Heart left ventricle (tissue), 16 donors: ENCODE results near the gene UBR1. TPM values are rescaled to one million over a fixed set of nuclear protein-coding genes. Genes with fewer than 3 reads are reported as not detected.
"Not testable (repeated sequence)": the region's sequence is repeated elsewhere in the genome, so short reads cannot be mapped to it uniquely, and the experiment has no call there.

ENCODE experiments used
- ATAC-seq, 4 donors: fragments of 200-7000 bp; cut with Tn5 transposase; one replicate each; pipeline ENCODE4 v1.9.1; 2020 to 2022; ENCODE audit warnings: moderate library complexity in 4 of 4, mild to moderate bottlenecking in 3 of 4, moderate number of reproducible peaks in 1 of 4
- DNase-seq, 5 donors: peaks; one replicate each; pipeline ENCODE4 v3.0.0-alpha.2; 2020
- H3K27ac ChIP-seq, 12 donors: fragments of 200-600 bp; sonication (generic) in 4 of 12; one replicate each; pipeline versions ENCODE4 v1.5.0 to v1.8.0; 2016 to 2022; ENCODE audit warnings: mild to moderate bottlenecking in 2 of 12
- H3K27me3 ChIP-seq, 9 donors: fragments of 200-600 bp; sonication (generic) in 2 of 9; one replicate each; pipeline versions ENCODE4 v1.5.1 to v1.8.0; 2016 to 2022; ENCODE audit warnings: mild to moderate bottlenecking in 3 of 9
- H3K36me3 ChIP-seq, 9 donors: fragments of 200-600 bp; sonication (generic) in 2 of 9; one replicate each; pipeline versions ENCODE4 v1.5.0 to v1.8.0; 2018 to 2022; ENCODE audit warnings: mild to moderate bottlenecking in 2 of 9
- H3K4me1 ChIP-seq, 12 donors: fragments of 200-600 bp; sonication (generic) in 4 of 12; one replicate each; pipeline versions ENCODE4 v1.5.0 to v1.8.0; 2016 to 2022; ENCODE audit warnings: mild to moderate bottlenecking in 3 of 12
- H3K4me3 ChIP-seq, 12 donors: fragments of 200-600 bp; sonication (generic) in 4 of 12; one replicate each; pipeline versions ENCODE4 v1.5.0 to v1.8.0; 2017 to 2022; ENCODE audit warnings: mild to moderate bottlenecking in 9 of 12, moderate library complexity in 4 of 12
- H3K9me3 ChIP-seq, 12 donors: fragments of 200-600 bp; sonication (generic) in 4 of 12; one replicate each; pipeline versions ENCODE4 v1.5.0 to v1.8.0; 2016 to 2022; ENCODE audit warnings: mild to moderate bottlenecking in 1 of 12
- POLR2A ChIP-seq, 2 donors: fragments of 450-650 bp; IDR thresholded peaks; one replicate each; pipeline ENCODE4 v1.6.1; 2017; ENCODE audit warnings: antibody characterized with exemption in 2 of 2, mild to moderate bottlenecking in 2 of 2, moderate library complexity in 2 of 2
- WGBS, 4 donors: extraction: QIAGEN DNeasy Blood & Tissue Kit in 2 of 4; methylation state at CpG; one replicate each; pipeline versions ENCODE4 v1.1.5 to v1.1.7; 2013 to 2018; 5-methylcytosine and 5-hydroxymethylcytosine counted together
- intact Hi-C, 10 donors: fragments of 100-400 bp; cut with DNase I; formaldehyde crosslinking; loops; one replicate each; pipeline versions ENCODE4 v1.11.1 to v1.14.2; 2022
- polyA plus RNA-seq, 2 donors: library from polyadenylated mRNA; stranded (reverse); fragments of 200-250 nt; gene quantifications; one replicate each; pipeline ENCODE4 v1.2.3, GENCODE V29; 2013
- total RNA-seq, 9 donors: library from RNA; depleted of rRNA in 2 of 9; stranded (reverse); fragments of >200 nt in 2 of 9; fragmentation: NEBNext Ultra II Directional in 3 of 9; extraction: Animal tissue kit (Norgen Biotek cat#: 25700) in 3 of 9; gene quantifications; one replicate each; pipeline versions ENCODE4 v1.1.0 to v1.2.4, GENCODE V29; 2016 to 2023
- TF ChIP-seq, protein P1 (sequence below), 12 donors: fragments of 200-600 bp; sonication (generic) in 4 of 12; IDR thresholded peaks; one replicate each; pipeline versions ENCODE4 v1.5.0 to v1.8.0; 2018 to 2022; ENCODE audit warnings: antibody characterized with exemption in 12 of 12, mild to moderate bottlenecking in 5 of 12
- donor health status: ischemic (EF 13 %, LVEDD 7.1; RV severe dilation, severe dysfunction).
- donor health status: healthy with polysubstance abuse.
- donor health status: DM: no; HTN: yes; CAD: no.
- donor health status: DM: no; HTN: no; CAD: no.
- donor health status: ischemic (EF 25% LVEDD 6.9; RV normal size, moderate dysfunction).
- donor health status: ischemic (EF 25% LVEDD 5.7; RV mildly dilated, moderate dysfunction).
- donor health status: healthy.
- donor health status: DM: yes; HTN: yes; CAD: no.
- donor health status: ischemic (EF 35%, LVEDD 5.7; RV mildly dilated, moderate dysfunction).
- donor health status: nonischemic (EF 11% LVEDD 7.7; RV severe dilation, severe dysfunction).
- donor health status: DM: yes; HTN: yes; CAD: no.
- donor health status: PGD.
- donor health status: ischemic (EF 29% LVEDD 5.4; RV normal size, mild dysfunction).
- donor health status: nonischemic (EF 23%, LVEDD 6.1; RV moderate dilation, normal function).

Gene UBR1
- total and polyA plus RNA-seq, 11 donors = 4.9 to 38.9 (median 25.0) TPM

DNA sequence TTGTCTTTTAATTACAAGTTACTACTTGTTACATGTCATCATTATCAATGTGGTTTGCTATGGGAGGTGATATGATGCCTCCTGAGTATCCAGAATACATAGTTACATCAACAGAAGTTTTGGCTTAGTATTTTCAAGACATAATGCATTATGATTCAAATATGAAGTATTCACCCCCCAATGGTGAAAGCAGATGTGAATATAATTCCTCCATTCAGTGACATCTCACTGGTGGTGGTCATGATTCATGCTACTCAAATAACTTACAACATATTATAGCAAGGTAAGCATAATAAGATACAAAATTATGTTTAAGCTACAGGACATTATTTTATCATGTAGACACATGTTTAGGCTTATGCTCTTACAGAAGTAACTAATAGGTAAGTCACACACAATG, 150.3 kb downstream of the UBR1 start:
- Histone ChIP-seq H3K27me3 (no peaks in the 10 kb centered on the region), H3K36me3 (peaks cover 0 to 100% (median 99%) of the 10 kb centered on the region in 9 donors), H3K27ac (no peak overlapping the region), H3K4me1 (no peaks in the 10 kb centered on the region), H3K9me3 (peaks cover 0 to 8% (median 0%) of the 10 kb centered on the region in 12 donors), H3K4me3 (no peak overlapping the region)
- ATAC-seq (no peak), DNase-seq (no peak)
- TF ChIP-seq, protein P1, sequence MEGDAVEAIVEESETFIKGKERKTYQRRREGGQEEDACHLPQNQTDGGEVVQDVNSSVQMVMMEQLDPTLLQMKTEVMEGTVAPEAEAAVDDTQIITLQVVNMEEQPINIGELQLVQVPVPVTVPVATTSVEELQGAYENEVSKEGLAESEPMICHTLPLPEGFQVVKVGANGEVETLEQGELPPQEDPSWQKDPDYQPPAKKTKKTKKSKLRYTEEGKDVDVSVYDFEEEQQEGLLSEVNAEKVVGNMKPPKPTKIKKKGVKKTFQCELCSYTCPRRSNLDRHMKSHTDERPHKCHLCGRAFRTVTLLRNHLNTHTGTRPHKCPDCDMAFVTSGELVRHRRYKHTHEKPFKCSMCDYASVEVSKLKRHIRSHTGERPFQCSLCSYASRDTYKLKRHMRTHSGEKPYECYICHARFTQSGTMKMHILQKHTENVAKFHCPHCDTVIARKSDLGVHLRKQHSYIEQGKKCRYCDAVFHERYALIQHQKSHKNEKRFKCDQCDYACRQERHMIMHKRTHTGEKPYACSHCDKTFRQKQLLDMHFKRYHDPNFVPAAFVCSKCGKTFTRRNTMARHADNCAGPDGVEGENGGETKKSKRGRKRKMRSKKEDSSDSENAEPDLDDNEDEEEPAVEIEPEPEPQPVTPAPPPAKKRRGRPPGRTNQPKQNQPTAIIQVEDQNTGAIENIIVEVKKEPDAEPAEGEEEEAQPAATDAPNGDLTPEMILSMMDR (IDR thresholded peaks at IDR 0.05) = no peak
- TF ChIP-seq POLR2A (IDR thresholded peaks at IDR 0.05) = no peak
- intact Hi-C loops = loop anchor here in 1 of 10 donors (10.0 kb wide), 1 partner anchor 59 kb away; no protein-coding TSS in a partner anchor

DNA sequence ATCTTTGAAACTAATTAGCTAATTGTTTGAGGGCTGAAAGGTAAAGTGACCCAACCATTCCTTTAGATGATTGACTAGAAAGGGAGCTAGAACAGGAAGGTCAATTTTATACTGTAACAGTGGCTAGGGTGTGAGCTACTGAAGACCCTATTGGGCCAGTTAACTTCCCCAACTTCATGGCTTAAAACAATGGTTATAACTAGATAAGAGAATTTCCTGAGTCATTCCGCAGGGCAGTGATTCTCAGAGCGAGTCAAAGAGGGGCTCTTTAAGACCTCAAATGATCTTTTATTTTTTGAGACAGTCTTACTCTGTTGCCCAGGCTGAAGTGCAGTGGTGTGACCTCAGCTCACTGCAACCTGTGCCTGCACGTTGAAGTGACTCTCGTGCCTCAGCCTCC, 151.5 kb downstream of the UBR1 start:
- intact Hi-C loops = loop anchor here in 1 of 10 donors (10.0 kb wide), 1 partner anchor 61 kb away; no protein-coding TSS in a partner anchor
- WGBS, 4 donors = 94 to 95% (median 95%) methylated on average over 4 of the region's 4 CpGs
- H3K4me1 ChIP-seq = no peaks in the 10 kb centered on the region
- peaks cover 0 to 8% (median 0%) of the 10 kb centered on the region in 12 donors for H3K9me3 ChIP-seq
- no peak overlapping the region for H3K4me3 ChIP-seq
- H3K27ac ChIP-seq = no peak overlapping the region
- no peak for DNase-seq
- H3K27me3 ChIP-seq = no peaks in the 10 kb centered on the region
- ATAC-seq = no peak
- H3K36me3 ChIP-seq = peaks cover 0 to 100% (median 99%) of the 10 kb centered on the region in 9 donors
- no peak for TF ChIP-seq POLR2A (IDR thresholded peaks at IDR 0.05)
- TF ChIP-seq, protein P1 (IDR thresholded peaks at IDR 0.05) = no peak

DNA sequence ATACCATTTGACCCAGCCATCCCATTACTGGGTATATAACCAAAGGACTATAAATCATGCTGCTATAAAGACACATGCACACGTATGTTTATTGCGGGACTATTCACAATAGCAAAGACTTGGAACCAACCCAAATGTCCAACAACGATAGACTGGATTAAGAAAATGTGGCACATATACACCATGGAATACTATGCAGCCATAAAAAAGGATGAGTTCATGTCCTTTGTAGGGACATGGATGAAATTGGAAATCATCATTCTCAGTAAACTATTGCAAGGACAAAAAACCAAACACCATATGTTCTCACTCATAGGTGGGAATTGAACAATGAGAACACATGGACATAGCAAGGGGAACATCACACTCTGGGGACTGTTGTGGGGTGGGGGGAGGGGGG, 156.9 kb downstream of the UBR1 start:
- ATAC-seq, H3K4me3 ChIP-seq, H3K4me1 ChIP-seq, intact Hi-C loops, H3K27me3 ChIP-seq, DNase-seq, H3K27ac ChIP-seq, H3K9me3 ChIP-seq: not testable (repeated sequence)
- H3K36me3 ChIP-seq = peaks cover 0 to 86% (median 82%) of the 10 kb centered on the region in 9 donors
- WGBS, 4 donors = 93 to 100% (median 100%) methylated on average over 3 of the region's 3 CpGs

DNA sequence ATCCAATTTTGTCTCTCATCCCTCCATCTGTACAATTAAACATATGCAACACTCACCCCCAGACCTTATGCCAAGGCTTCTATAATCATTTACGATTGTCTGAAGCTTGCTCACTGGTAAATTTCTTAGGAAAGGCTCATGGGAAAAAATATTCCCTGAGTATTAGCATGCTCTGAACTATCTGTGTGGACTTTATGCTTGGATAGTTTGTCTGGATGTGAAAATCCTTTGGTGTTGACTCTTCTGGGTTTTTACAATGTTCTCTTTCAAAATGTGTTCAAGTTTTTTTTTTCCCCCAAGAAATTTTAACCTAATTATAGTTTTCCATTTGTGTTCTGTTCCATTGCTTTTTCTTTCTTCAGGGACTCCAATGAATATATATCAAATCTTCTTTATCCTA, 165.3 kb downstream of the UBR1 start:
- DNase-seq = no peak
- no peaks in the 10 kb centered on the region for H3K27me3 ChIP-seq
- no peak overlapping the region for H3K4me3 ChIP-seq
- 79 to 96% (median 89%) methylated on average over 1 of the region's 1 CpG for WGBS, 4 donors
- peaks cover 0 to 35% (median 23%) of the 10 kb centered on the region in 9 donors for H3K36me3 ChIP-seq
- H3K4me1 ChIP-seq = no peaks in the 10 kb centered on the region
- no peak overlapping the region for H3K27ac ChIP-seq
- ATAC-seq = no peak
- H3K9me3 ChIP-seq = peaks cover 0 to 7% (median 0%) of the 10 kb centered on the region in 12 donors
- intact Hi-C loops = no loop called here
- TF ChIP-seq POLR2A (IDR thresholded peaks at IDR 0.05) = no peak
- TF ChIP-seq, protein P1 (IDR thresholded peaks at IDR 0.05) = no peak

DNA sequence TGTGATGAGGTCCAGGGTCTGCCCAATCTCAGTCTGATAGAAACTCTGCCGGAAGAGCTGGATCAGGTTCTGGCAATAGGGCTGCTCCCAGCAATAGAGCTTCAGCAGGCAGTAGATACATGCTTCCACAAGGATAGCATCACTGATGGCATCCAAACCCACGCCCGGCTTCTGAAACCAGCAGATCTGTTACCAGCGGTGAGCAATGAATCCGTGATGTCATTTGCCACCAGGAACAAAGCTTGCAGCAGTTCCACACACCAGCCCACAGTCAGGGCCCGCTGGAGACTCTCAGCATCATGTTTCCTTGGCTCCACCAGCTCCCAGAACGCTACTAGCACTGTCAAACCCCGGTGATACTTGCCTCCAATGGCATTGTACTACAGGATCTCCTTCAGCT, 166.0 kb downstream of the UBR1 start:
- peaks cover 0 to 28% (median 17%) of the 10 kb centered on the region in 9 donors for H3K36me3 ChIP-seq
- H3K4me3 ChIP-seq = no peak overlapping the region
- no peak for TF ChIP-seq POLR2A (IDR thresholded peaks at IDR 0.05)
- TF ChIP-seq, protein P1 (IDR thresholded peaks at IDR 0.05) = no peak
- WGBS, 4 donors = 90 to 95% (median 94%) methylated on average over 6 to 8 of the region's 8 CpGs
- ATAC-seq (no peak), DNase-seq (no peak)
- no peaks in the 10 kb centered on the region for H3K4me1 ChIP-seq
- H3K27me3 ChIP-seq = no peaks in the 10 kb centered on the region
- intact Hi-C loops = no loop called here
- peaks cover 0 to 7% (median 0%) of the 10 kb centered on the region in 12 donors for H3K9me3 ChIP-seq
- no peak overlapping the region for H3K27ac ChIP-seq
